ENCODE results near the gene MINDY3. TPM values are rescaled to one million over a fixed set of nuclear protein-coding genes. Genes with fewer than 3 reads are reported as not detected.
"Not testable (repeated sequence)": the region's sequence is repeated elsewhere in the genome, so short reads cannot be mapped to it uniquely, and the experiment has no call there.

The MINDY3 gene
- total RNA-seq, 1 donor from 2014 or later = 28.5 TPM

DNA sequence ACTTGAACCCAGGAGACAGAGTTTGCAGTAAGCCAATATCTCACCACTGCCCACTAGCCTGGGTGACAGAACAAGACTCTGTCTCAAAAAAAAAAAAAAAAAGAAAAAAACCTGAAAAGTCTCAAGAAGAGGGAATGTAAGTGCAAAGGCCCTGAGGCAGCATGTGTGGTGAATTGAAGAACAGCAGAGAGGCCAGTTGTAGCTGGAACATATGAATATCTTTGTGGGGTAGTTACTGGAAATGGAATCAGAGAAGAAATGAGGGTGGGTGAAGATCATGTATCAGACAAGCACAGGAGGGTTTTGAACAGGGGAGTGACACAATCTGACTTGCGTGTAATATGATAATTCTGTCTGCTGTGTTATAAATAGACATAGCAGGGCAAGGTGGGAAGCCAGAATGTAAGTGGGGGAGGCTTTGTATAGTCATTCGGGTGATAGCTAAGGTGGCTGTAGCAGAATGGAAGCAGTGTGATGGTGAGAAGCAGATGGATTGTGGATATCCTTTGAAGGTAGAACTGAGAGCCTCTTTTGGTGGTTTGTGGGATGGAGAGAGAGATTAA is 95.3 kb downstream of the MINDY3 start:
- H3K27ac Mint-ChIP-seq (ENCODE audit: unreplicated experiment) = no peak overlapping the region
- H3K36me3 Mint-ChIP-seq (ENCODE audit: unreplicated experiment) = no peaks in the 10 kb centered on the region
- H3K27me3 Mint-ChIP-seq (ENCODE audit: unreplicated experiment) = peaks cover 2% of the 10 kb centered on the region
- peaks cover 5% of the 10 kb centered on the region for H3K4me1 Mint-ChIP-seq (ENCODE audit: unreplicated experiment)
- H3K9me3 Mint-ChIP-seq (ENCODE audit: unreplicated experiment) = peaks cover 5% of the 10 kb centered on the region
- no peak for TF ChIP-seq CTCF (IDR thresholded peaks at IDR 0.05)
- no peak for DNase-seq (ENCODE audit: extremely low spot score, unreplicated experiment)
- no peak overlapping the region for H3K4me3 Mint-ChIP-seq (ENCODE audit: unreplicated experiment)

- H3K4me3 Mint-ChIP-seq (ENCODE audit: unreplicated experiment) = no peak overlapping the region
- H3K36me3 Mint-ChIP-seq (ENCODE audit: unreplicated experiment) = no peaks in the 10 kb centered on the region
- peaks cover 9% of the 10 kb centered on the region for H3K27me3 Mint-ChIP-seq (ENCODE audit: unreplicated experiment)
- no peak for DNase-seq (ENCODE audit: extremely low spot score, unreplicated experiment)
- TF ChIP-seq CTCF (IDR thresholded peaks at IDR 0.05) = no peak
- H3K9me3 Mint-ChIP-seq (ENCODE audit: unreplicated experiment) = peaks cover 5% of the 10 kb centered on the region
- no peak overlapping the region for H3K27ac Mint-ChIP-seq (ENCODE audit: unreplicated experiment)
- H3K4me1 Mint-ChIP-seq (ENCODE audit: unreplicated experiment) = peaks cover 8% of the 10 kb centered on the region
These were observed 97.3 kb downstream of the MINDY3 start for GRCh38 chr10:15763006-15763405.

DNA sequence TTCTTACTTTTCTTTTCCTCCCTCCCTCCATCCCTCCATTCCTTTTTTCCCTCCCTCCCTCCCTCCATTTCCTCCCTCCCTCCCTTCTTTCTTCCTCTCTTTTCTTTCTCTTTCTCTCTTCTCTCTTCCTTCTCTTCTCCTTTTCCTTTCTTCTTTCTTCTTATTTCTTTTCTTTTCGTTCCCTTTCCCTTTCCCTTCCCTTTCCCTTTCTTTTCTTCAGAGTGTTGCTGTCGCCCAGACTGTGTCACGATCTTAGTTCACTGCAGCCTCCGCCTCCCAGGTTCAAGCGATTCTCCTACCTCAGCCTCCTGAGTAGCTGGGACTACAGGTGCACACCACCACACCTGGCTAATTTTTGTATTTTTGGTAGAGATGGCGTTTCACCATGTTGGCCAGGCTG is 98.1 kb downstream of the MINDY3 start:
- H3K4me3 Mint-ChIP-seq (ENCODE audit: unreplicated experiment); DNase-seq (ENCODE audit: extremely low spot score, unreplicated experiment); H3K4me1 Mint-ChIP-seq (ENCODE audit: unreplicated experiment); H3K36me3 Mint-ChIP-seq (ENCODE audit: unreplicated experiment); H3K27ac Mint-ChIP-seq (ENCODE audit: unreplicated experiment); H3K9me3 Mint-ChIP-seq (ENCODE audit: unreplicated experiment): not testable (repeated sequence)
- peaks cover 11% of the 10 kb centered on the region for H3K27me3 Mint-ChIP-seq (ENCODE audit: unreplicated experiment)

GRCh38 chr10:15761224-15761623 is 99.1 kb downstream of the MINDY3 start:
- H3K27ac Mint-ChIP-seq (ENCODE audit: unreplicated experiment); H3K4me1 Mint-ChIP-seq (ENCODE audit: unreplicated experiment); DNase-seq (ENCODE audit: extremely low spot score, unreplicated experiment); H3K36me3 Mint-ChIP-seq (ENCODE audit: unreplicated experiment); H3K4me3 Mint-ChIP-seq (ENCODE audit: unreplicated experiment); H3K9me3 Mint-ChIP-seq (ENCODE audit: unreplicated experiment): not testable (repeated sequence)
- peaks cover 20% of the 10 kb centered on the region for H3K27me3 Mint-ChIP-seq (ENCODE audit: unreplicated experiment)

- H3K4me1 Mint-ChIP-seq (ENCODE audit: unreplicated experiment) = peaks cover 6% of the 10 kb centered on the region
- H3K36me3 Mint-ChIP-seq (ENCODE audit: unreplicated experiment) = no peaks in the 10 kb centered on the region
- H3K27ac Mint-ChIP-seq (ENCODE audit: unreplicated experiment) = no peak overlapping the region
- H3K4me3 Mint-ChIP-seq (ENCODE audit: unreplicated experiment) = no peak overlapping the region
- no peak for TF ChIP-seq CTCF (IDR thresholded peaks at IDR 0.05)
- peaks cover 5% of the 10 kb centered on the region for H3K9me3 Mint-ChIP-seq (ENCODE audit: unreplicated experiment)
- no peak for DNase-seq (ENCODE audit: extremely low spot score, unreplicated experiment)
- H3K27me3 Mint-ChIP-seq (ENCODE audit: unreplicated experiment) = peaks cover 24% of the 10 kb centered on the region
These were observed 99.6 kb downstream of the MINDY3 start for GRCh38 chr10:15760681-15761080.

GRCh38 chr10:15759265-15759664 is 101.0 kb downstream of the MINDY3 start:
- H3K27ac Mint-ChIP-seq (ENCODE audit: unreplicated experiment) = no peak overlapping the region

More at GRCh38 chr10:15759265-15759664, 101.0 kb downstream of the MINDY3 start:
- Mint-ChIP-seq H3K4me3 (ENCODE audit: unreplicated experiment) (no peak overlapping the region), H3K9me3 (ENCODE audit: unreplicated experiment) (peaks cover 1% of the 10 kb centered on the region), H3K27me3 (ENCODE audit: unreplicated experiment) (peaks cover 30% of the 10 kb centered on the region), H3K4me1 (ENCODE audit: unreplicated experiment) (peaks cover 6% of the 10 kb centered on the region), H3K36me3 (ENCODE audit: unreplicated experiment) (no peaks in the 10 kb centered on the region)
- no peak for TF ChIP-seq CTCF (IDR thresholded peaks at IDR 0.05)
- no peak for DNase-seq (ENCODE audit: extremely low spot score, unreplicated experiment)

Measured in osteocyte (in vitro differentiated cells).